GM21381 (cell line): ENCODE measurements around the gene TANGO2.

Experiments used
- ATAC-seq: cut with Tn5 transposase; IDR thresholded peaks from one replicate; pipeline ENCODE4 v1.9.1; 2021; ENCODE audit warnings: mild to moderate bottlenecking, moderate library complexity; ENCODE audit not compliant: unreplicated experiment

TANGO2 gene

DNA sequence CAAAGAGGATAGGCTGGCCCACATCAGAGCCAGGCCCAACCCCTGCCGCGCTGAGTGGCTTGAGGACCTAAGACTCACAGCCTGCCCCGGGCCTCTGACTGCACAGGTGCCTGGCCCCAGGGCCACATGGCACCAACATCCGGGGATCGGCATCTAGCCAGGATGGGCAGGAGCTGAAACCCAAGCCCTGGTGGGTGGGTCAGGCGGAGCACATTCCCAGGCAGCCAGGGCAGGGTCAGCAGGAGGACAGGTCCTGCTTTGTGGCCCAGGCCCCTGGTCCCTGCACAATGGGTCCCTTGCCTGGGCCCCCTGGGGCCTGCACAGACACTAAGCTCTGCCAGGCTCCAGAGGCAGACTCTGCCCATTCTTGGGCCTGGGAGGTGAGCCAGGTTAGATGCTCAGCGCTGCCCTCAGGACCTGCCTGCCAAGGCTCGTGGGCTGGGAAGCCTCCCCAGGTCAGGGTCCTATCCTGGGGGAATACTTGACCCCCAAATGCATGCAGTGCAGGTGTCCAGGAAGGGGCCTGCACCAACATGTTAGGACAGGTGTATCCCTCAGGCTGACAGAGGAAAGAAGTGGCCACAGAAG is 37.8 kb upstream of the TANGO2 start:
- no peak for ATAC-seq

DNA sequence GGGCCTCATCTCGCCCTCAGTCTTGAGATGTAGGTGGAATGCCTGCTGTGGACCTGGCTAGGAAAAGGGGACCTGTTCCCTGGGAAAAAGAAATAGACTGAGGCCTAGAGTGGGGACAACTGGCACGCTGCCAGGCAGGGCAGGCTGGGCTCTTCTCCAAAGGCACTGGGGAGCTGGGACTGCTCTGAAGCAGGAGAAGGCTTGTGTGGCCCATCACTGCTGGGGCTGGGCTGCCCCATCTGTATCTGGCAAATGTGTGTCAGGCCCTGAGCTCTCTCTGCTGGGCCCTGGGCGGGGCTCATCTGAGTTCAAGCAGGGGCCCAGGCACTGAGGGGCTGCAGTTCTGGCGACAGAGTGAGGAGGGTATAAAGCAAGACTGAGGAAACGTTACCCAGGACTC is 37.2 kb upstream of the TANGO2 start:
- ATAC-seq = no peak

DNA sequence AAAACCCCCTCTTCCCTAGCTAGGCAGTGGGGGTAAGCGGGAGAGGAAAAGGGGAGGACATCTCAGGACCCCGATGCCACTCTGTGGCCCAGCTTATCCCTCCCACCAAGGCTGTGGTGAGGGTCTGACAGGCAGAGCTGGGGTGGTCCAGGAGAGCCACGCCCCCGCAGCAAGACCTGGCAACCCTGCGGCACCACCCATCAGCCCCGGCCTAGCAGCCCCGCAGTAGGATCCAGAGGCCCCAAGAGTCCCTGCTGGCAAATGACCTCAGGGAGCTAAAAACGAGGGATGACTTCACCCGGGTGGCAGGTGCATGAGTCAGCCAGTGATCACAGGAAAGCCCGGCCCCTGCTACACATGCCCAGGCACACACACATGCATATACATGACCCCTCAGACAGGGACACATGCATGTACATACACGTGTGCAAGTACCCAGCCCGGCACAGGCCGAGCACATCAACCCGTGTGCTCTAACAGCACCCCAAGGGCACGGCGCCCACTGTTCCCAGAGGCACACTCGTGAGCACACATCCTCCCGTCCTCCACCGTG is 36.6 kb upstream of the TANGO2 start:
- no peak for ATAC-seq

DNA sequence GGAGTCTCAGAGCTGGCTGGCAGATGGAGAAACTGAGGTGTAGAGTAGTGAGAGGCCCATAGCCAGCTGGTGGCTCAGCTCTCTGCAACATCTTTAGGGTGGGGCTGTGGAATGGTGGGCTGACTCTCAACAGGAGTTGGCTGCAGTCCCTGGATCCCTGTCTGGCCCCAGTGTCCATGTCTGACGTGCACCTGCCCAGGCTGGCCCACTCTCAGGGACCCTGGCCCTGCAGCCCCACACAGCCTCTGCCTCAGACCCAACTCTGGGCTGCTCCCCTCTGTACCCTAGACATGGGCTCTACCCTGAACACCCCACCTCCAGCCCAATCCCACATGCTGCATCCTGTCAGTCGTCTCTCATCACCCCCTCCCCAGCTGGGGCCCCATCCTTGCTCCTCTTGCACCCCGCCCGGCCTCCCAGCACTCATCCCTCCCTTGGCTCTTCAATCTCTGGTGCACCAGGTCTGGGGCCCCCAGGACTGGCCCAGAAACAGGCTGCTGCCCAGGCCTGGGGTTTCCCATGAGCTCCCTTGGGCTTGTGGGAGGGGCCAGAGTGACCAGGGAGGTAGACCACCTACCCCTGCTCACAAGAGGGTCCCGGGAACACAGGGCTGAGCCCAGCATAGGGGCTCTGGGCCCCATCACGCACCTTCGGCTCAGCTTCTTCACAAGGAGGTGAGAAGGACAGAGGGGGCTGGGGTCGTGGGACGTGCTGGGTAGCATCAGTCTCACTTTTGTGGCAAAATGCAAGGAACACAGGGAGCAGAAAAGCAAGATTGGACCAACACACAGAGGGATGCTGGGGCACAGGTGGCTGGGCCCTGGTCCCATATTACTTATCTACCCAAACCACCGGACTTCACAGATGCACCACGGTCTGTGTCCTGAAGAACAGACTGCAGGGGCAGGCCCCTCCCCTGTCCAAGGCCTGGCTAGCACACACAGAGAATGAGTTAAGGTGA is 35.8 kb upstream of the TANGO2 start:
- ATAC-seq = no peak

DNA sequence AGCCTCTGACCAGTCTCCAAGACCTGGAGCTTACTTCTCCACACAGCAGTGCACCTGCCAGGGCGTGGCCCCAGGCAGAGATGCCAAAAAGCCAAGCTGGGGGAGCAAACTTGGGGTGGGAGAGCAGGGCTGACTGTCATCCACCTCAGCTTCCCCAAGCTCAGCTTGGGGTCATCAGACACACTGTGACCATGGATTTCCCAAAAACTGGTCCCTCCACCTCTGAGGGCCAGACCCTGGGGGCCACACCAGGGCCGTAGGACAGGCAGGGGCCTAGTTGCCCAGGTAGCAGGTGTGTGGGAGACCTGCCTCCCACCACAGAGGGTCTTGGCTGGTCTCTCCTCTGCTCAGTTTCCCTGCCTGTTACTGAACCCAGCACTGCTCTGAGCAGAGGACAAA is 34.9 kb upstream of the TANGO2 start:
- no peak for ATAC-seq

DNA sequence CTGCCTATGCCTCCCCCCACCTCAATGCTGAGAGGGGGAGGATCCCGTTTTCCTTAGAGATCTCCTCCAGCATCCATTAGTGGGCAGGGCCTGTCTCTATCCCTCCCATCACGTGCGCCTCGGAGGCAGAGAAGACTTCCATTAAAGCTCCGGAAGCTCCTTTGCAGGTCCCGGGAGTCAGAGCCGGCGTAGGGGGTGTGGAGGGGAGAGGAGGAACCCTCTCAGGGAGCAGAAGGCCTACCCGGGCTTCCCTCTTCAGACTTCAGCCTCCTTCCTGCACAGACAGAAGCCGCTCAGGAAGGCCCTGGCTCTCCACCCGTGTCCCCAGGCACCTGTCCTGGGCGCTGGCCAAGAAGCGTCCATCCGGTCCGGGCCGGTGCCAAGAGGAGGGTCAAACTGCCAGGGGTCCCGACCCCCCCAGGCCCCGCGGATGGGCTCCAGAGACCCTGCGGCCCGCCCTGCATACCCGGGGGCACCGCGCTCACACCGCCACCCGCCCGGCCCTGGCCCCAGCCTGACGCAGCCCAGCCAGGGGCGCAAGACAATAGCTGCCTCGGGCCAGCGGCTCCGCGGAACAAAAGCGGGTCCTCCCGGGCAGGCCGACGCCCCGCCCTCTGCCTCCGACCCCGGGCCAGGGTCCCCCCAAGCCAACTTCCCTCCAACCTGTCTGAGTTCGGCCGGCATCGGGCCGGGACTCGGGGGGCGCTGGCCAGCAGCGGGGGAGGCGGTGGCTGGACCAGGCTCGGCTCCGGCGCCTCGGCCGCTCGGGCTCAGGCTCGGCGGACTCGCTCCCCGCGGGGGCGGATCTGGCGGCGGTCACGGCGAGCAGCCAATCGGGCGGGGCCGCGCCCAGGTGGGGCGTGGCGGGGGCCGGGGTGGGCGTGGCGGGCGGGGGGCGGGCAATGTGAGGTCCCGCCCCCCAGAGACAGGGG is 34.2 kb upstream of the TANGO2 start:
- ATAC-seq = no peak

DNA sequence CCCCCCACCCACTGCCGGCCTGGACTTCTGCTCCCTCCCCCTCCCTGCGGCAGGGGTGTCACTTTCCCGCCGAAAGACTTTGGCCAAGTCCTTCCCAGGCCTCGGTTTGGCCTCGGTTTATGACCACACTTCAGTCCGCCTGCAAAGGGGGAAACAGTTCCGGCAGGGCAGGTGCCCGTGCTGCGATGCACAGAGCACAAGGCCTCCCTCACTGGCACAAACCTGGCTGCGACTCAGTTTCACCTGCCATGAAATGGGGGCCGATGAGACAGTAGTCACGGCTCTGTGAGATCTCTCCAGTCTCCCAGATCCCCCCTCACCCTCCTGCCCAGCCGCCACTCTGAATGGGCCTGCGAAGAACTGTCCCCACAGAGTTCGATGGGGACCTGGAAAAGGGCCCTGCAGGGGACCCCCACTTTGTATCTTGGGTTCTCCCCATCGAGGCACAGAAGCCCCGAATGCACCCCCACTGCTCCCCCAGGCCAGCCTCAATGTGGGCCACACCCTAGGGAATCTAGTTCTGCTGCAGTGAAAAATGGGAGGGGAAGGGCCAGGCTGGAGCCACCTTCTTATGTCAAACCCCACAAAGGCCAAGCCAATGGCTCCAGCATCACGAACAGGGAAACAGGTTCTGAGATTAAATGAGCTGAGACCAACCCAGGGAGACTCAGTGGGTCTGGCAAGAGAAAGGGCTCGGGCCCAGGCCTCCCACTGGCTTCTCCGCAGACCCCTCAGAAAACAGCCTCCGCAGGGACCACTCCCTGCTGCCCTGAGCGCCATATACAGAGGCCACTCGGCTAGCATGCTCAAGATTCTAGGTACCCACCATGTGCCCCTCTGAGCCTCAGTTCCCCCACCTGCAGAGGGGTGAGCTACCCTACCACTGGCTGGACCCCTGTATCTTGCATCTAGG is 33.3 kb upstream of the TANGO2 start:
- ATAC-seq = no peak

DNA sequence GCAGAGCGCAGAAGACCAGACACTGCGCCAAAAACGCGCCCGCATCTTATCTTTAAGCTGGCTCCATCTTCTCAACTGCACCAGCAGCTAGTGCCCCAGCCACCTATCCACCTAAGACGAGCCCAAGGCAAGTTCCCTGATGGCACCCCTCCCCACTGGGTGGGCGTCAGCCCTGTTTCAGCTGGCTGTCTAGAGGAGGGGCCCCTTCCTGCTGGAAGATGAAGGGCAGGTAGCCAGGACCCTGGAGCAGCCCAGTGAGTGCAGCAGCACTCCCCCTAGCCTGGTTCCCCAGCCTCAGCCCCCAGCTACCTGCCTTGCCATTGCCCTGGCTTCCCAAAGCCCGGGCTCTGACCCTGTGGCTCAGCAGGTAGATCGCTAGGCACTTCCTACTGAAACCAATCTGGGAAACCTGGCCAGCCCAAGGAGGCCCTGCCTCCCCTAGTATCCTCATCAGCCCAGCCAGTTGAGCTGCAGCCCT is 32.5 kb upstream of the TANGO2 start:
- ATAC-seq = no peak

DNA sequence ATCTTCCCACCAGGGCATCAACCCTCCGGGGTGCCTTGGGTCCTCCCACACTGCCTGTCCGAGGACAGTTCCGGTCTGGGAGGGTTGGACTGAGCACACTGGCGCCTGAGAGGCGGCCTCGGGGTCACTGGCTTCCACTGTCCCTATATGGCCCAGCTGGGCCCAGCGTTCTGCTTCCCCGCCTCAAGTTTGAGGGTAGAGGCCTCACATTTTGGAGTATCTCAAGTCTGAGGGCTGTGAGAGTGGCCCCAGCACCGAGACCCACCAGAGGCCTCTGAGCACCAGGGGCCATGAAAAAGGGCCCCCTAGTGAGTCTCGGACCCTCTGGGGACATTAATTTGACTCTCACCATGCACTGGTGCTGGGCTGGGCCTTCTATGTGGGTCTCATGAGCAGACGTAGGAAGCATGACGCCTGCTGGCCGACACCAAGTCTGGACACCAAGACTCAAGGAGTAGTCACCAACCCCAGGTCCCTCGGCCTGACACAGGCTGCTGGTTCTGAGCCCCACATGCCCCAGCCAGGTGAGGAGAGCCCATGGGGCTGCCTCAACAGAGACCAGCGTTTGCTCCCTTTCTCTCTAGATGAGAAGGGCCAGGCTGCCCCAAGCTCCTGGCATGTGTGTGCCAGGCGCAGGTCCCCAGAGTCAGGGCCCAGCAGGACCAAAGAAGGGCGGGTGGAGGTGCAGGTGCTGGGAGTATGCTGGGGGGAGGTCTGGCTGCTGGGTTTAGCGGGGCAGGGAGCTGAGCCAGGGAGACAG is 31.8 kb upstream of the TANGO2 start:
- ATAC-seq = no peak

DNA sequence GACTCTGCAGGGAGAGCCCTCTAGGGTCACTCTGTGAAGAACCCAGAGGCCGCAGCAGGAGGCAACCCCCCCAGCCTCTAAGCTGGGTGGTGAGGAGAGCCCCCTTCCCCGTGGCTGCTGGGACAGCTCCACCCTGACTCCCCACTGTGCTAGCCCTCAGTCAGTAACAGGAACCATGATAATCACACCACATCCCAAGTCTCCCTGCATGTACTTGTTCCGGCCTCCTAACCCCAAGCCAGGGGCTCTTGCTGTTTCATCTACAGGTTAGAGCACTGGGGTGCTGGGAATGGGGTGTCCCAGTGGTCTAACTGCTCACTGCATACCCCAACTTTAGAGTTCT is 31.2 kb upstream of the TANGO2 start:
- ATAC-seq = no peak

DNA sequence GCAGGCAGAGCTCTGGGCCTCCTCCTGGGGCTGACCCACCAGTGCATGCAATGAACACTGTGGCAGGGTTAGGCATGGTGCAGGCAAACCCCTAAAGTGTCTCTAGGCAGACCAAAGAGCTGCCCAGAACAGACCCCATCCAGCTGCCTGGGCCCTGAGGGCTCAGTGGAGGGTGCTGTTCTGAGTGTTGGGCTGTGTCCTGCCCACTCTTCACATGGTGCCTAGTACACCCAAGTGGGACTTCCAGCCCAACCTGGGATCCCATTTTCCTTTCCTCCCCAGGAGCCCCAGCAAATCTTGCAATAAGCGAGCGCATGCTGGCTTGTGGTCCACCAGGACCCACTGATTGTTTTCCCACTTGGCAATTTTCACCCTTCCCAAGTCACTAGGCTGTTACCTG is 30.7 kb upstream of the TANGO2 start:
- ATAC-seq = no peak

DNA sequence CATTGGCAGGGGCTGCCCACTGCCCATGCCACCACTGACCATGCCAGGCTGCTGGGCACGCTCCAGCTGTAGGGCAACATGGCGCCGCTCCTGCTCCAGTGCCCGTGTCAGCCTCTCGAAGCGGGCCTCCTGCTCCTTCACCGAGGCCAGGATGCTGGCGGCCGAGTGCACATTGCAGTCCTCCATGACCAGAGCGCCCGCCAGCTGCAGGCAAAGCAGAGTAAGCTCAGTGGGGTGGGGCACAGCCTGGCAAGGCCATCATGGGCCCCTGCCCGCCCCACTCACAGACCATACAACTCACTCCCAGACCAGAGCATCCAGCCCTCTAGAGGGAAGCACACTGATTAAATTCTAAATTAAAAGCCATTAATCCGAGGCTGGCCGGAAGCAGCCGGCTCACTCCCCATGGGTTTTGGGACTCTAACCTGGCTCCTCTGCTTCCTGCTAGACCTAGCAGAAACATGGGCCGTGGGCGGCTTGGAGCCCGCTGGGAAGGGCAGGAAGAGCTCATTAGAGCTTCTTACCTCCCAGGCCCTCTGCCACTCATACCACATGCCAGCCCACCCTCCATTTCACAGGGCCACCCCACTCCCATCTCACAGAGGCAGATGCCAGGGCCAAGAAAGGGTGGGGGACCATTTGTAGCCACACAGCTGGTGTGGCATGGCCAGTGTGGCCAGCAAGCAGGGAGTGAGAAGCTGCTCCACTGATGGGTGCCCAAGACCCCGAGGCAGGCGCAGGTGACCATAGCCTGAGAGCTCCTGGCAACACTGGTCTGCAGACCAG is 30.1 kb upstream of the TANGO2 start:
- ATAC-seq = no peak

DNA sequence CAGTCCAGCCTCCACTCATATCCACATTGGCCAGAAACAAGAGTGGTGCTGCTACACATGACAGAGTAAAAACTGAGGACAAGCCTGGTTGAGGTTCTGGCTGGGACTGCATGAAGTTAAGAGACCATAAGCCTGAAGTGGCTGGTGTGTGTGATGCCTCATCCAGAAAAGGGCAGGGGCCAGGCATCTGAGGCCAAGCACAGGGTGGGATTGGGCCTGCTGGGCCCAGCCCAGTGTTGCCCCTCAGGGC is 29.6 kb upstream of the TANGO2 start:
- ATAC-seq = no peak

DNA sequence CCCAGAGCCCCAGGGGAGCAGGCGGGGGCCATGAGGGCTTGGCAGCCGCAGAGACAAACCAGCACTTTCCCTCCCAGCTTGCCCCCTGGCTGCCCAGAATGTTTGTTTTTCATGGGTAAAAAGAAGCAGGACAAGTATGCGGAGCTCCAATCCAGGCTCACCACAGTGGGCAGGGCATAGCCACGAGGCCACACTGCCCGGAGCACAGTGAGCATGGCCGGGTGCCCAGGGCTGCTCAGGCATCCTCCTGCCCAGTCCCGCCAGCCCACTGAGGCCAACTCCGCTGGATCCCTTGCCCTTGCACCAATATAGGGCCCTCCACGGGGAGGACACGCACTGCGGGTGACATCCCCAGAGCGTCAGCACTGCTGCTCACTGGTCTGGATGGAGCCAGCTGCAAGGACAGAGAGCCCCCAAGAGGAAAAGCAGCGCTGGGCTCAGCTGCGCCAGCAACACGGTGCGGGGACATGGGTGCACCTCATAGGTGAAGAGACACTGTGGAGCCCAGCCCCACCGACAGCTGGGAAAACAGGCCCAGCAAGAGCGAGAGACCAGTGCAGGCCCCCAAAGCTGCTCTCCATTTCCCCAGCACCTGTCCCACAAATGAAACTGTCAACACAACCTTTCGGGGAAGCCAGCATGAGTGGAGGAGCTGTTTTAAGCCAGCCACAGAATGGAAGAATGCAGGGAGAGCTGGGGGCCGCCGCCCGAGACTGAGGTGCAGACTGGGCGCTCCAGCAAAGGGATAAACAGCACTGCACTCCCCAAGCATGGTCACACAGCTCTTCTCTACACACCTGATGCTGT is 29.1 kb upstream of the TANGO2 start:
- ATAC-seq = no peak

DNA sequence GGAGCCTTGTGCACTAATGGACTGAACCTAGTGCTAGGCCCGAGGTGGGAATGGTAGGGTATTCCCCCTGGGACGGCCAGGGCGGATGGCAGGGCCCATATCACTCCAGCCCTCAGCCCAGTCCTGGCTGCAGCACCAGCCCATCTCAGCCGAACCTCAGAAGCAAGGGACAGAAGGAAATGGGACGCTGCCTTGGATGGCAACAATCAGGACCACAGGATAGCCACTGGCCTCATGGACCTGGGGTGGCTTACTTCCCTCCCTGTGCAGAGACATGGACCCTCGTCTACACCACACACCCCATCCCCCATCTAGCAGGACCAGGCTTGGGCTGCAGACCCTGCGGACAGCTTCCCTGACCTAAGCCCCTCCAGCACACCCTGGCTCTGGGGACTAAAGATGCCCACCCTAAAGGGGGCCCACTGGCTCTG is 28.4 kb upstream of the TANGO2 start:
- no peak for ATAC-seq

DNA sequence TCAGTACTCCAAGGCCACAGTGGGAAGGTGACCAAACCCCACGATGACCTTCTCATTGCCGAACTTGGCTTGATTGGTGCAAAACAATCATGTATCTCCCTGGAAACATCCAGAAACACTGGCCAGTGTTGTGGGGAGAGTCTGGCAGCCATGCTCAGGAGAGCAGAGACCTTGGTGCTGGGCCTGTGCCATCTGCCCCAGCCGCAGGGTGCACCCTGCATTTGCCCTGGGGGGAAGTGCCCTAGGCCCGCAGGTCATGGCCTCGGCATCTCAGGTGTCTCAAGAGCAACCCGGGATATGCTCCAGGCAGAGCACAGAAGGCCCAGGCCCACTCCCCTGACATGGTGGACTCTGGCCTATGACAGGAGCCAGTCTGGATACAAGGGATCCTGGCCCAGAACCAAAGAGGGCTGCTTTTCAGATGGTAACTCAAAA is 28.0 kb upstream of the TANGO2 start:
- ATAC-seq = no peak

DNA sequence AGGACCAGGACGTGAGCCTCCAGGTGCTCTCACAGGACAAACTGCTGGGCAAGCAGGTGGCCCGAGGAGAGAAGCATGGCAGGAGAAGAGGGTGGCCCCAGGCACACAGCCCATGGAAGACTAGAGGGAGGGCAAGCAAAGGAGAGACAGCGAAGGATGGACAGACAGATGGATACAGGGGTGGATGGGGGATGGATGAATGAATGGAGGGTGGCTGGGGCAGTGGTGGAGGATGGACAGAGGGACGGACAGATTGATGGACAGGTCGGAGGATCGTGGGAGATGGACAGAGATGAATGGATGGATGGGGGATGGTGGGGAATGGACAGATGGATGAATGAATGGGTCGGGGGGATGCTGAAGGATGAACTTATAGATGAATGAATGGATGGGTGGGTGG is 27.0 kb upstream of the TANGO2 start:
- ATAC-seq = no peak
